Vagina (tissue), 2 donors: ENCODE results near the gene CSNK2A1. TPM values are rescaled to one million over a fixed set of nuclear protein-coding genes. Genes with fewer than 3 reads are reported as not detected.

Source experiments
- DNase-seq, 2 donors: peaks; one replicate each; pipeline ENCODE4 v3.0.0-alpha.2; 2017; ENCODE audit errors: extremely low spot score in 2 of 2
- H3K27ac ChIP-seq: fragments of 200-600 bp; sonication (generic); one replicate; pipeline ENCODE4 v1.5.1; 2019
- H3K27me3 ChIP-seq: fragments of 200-600 bp; sonication (generic); one replicate; pipeline ENCODE4 v1.5.1; 2019
- H3K36me3 ChIP-seq, 2 donors: fragments of 200-600 bp; sonication (generic); one replicate each; pipeline ENCODE4 v1.5.1; 2017 to 2019
- H3K4me1 ChIP-seq: fragments of 200-600 bp; sonication (generic); one replicate; pipeline ENCODE4 v1.5.1; 2019
- H3K4me3 ChIP-seq, 2 donors: fragments of 200-600 bp; sonication (generic); 1 replicate in 1 of 2; 2 replicates in 1 of 2; pipeline ENCODE4 v1.5.1; 2016 to 2019
- H3K9me3 ChIP-seq: fragments of 200-600 bp; sonication (generic); one replicate; pipeline ENCODE4 v1.5.1; 2019
- POLR2A ChIP-seq, 2 donors: fragments of 450-650 bp; IDR thresholded peaks; one replicate each; pipeline ENCODE4 v1.6.1; 2017; ENCODE audit warnings: antibody characterized with exemption in 2 of 2, mild to moderate bottlenecking in 2 of 2, moderate library complexity in 2 of 2
- POLR2AphosphoS5 ChIP-seq, 2 donors: sonication (generic); formaldehyde crosslinking; IDR thresholded peaks; one replicate each; pipeline ENCODE4 v1.9.0; 2017; ENCODE audit warnings: antibody characterized with exemption in 2 of 2, mild to moderate bottlenecking in 2 of 2, low read depth in 1 of 2; ENCODE audit not compliant: insufficient read depth in 1 of 2
- intact Hi-C: fragments of 100-400 bp; cut with DNase I; formaldehyde crosslinking; loops from one replicate; pipeline ENCODE4 v1.15.1; 2023
- total RNA-seq: library from RNA; depleted of rRNA; stranded (reverse); fragments of >200 nt; gene quantifications from one replicate; pipeline ENCODE4 v1.2.3, GENCODE V29; 2016
- TF ChIP-seq, protein P1 (sequence below), 3 experiments: fragments of 450-650 bp in 2 of 3; fragments of 200-600 bp in 1 of 3; sonication (generic) in 1 of 3; IDR thresholded peaks; one replicate each; pipeline ENCODE4 v1.5.1; 2017 to 2019; ENCODE audit warnings: antibody characterized with exemption in 3 of 3, mild to moderate bottlenecking in 2 of 3, moderate library complexity in 2 of 3

The CSNK2A1 gene
- total RNA-seq, 1 donor from 2014 or later = 70.0 TPM

DNA sequence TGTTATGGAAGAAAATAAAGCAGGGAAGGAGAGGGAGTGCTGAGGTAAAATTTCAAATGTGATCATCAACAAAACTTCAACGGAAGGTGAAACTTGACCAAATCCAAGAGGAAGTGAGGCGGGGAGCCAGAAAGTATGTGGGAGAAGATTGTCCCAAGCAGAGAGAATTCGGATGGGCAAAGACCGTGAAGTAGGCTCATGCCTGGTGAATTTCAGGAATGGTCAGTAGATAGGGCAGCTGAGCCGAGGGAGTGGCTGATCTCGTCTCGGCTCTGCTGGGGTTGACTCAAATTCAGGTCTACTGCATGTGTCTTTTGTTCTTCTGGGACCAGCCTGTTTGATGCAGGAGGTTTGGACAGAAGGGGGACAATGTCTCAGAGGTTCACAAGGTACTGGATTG lies 7.0 kb upstream of the CSNK2A1 start:
- no peaks in the 10 kb centered on the region for H3K36me3 ChIP-seq
- no peak for DNase-seq
- H3K27ac ChIP-seq = no peak overlapping the region
- H3K27me3 ChIP-seq = no peaks in the 10 kb centered on the region
- H3K9me3 ChIP-seq = no peaks in the 10 kb centered on the region
- no peaks in the 10 kb centered on the region for H3K4me1 ChIP-seq
- no peak overlapping the region for H3K4me3 ChIP-seq
- intact Hi-C loops = no loop called here
- TF ChIP-seq POLR2A (IDR thresholded peaks at IDR 0.05) = no peak
- TF ChIP-seq, protein P1, sequence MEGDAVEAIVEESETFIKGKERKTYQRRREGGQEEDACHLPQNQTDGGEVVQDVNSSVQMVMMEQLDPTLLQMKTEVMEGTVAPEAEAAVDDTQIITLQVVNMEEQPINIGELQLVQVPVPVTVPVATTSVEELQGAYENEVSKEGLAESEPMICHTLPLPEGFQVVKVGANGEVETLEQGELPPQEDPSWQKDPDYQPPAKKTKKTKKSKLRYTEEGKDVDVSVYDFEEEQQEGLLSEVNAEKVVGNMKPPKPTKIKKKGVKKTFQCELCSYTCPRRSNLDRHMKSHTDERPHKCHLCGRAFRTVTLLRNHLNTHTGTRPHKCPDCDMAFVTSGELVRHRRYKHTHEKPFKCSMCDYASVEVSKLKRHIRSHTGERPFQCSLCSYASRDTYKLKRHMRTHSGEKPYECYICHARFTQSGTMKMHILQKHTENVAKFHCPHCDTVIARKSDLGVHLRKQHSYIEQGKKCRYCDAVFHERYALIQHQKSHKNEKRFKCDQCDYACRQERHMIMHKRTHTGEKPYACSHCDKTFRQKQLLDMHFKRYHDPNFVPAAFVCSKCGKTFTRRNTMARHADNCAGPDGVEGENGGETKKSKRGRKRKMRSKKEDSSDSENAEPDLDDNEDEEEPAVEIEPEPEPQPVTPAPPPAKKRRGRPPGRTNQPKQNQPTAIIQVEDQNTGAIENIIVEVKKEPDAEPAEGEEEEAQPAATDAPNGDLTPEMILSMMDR (IDR thresholded peaks at IDR 0.05) = no peak
- TF ChIP-seq POLR2AphosphoS5 (IDR thresholded peaks at IDR 0.05; ENCODE audit: insufficient read depth in 1 of 2, low read depth in 1 of 2) = no peak

DNA sequence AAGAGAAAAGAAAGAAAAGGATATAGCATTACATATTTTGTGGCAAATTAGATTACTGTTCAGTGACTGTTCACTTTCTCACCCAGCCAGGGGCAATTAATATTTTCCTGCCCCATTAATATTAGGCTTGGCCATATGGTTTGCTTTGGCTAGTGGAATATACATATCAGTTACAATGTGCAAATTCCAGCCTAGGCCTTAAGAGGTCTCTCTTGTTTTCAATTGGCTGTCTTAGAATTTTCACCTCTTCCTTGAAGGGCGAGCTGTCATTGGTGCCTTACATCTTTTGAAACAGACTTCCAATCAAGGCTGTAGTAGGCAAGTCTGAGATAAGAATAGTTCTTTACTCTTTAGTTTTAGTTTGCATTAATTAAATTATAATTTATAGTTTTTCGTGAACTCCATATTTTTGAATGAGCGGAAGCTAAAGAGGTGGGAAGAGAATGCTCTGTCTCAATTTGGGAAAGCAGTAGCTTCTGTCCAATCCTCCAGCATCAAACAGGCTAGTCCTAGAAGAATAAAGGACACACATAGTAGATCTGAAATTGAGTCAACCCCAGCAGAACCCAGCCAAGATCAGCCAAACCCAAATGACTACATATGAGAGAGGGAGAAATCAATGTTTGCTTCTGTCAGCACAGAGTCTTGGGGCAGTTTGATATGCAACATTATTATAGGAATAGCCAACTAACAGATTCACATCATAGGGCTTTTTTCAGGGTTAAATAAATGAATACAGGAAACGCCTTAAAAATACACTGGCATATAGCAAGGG lies 6.3 kb upstream of the CSNK2A1 start:
- Histone ChIP-seq H3K4me1 (no peaks in the 10 kb centered on the region), H3K9me3 (no peaks in the 10 kb centered on the region), H3K4me3 (no peak overlapping the region), H3K27ac (no peak overlapping the region), H3K27me3 (no peaks in the 10 kb centered on the region), H3K36me3 (no peaks in the 10 kb centered on the region)
- no peak for DNase-seq
- TF ChIP-seq POLR2AphosphoS5 (IDR thresholded peaks at IDR 0.05; ENCODE audit: insufficient read depth in 1 of 2, low read depth in 1 of 2) = no peak
- TF ChIP-seq POLR2A (IDR thresholded peaks at IDR 0.05) = no peak
- intact Hi-C loops = no loop called here

DNA sequence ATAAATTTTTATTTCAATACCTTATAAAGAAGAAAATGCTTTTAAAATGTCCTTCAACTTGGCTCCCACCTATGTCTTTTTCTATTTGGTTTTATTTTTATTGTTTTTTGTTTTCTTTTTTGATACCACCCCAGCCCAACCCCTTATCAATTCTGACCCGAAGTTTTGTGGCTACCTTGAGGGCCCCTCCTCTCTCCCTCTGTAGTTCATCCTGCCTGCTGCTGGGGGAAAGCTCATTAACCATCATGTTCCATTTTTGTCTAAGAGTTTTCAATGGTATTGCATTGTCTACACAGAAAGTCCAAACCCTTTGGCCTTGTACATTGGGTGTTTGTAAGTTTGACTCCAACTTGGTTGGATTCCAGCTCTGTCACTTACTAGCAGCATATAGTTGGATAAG lies 5.3 kb upstream of the CSNK2A1 start:
- intact Hi-C loops = no loop called here
- DNase-seq = no peak
- Histone ChIP-seq H3K27ac (no peak overlapping the region), H3K27me3 (no peaks in the 10 kb centered on the region), H3K9me3 (no peaks in the 10 kb centered on the region), H3K4me3 (no peak overlapping the region), H3K36me3 (no peaks in the 10 kb centered on the region), H3K4me1 (peaks cover 5% of the 10 kb centered on the region)
- TF ChIP-seq POLR2AphosphoS5 (IDR thresholded peaks at IDR 0.05; ENCODE audit: insufficient read depth in 1 of 2, low read depth in 1 of 2) = no peak
- TF ChIP-seq, protein P1 (IDR thresholded peaks at IDR 0.05) = no peak
- no peak for TF ChIP-seq POLR2A (IDR thresholded peaks at IDR 0.05)

DNA sequence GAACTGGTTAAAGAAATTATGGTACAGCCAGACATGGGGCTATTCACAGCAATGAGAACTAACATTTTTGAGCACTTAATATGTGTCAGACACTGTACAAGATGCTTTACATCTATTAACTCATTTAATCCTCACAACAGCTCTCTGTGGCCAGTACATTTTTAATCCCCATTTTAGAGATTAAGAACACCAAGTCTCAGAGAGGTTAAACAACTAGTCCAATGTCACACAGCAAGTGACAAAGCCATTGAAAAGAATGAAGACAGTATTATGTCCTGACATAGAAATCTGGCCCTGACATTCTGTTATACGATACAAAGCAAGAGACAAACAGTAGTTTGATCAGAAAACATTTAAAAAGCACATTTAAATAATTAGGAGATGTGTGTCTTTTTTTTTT lies 3.8 kb upstream of the CSNK2A1 start:
- Histone ChIP-seq H3K27me3 (no peaks in the 10 kb centered on the region), H3K4me1 (peaks cover 13% of the 10 kb centered on the region), H3K4me3 (no peak overlapping the region), H3K27ac (no peak overlapping the region), H3K36me3 (no peaks in the 10 kb centered on the region), H3K9me3 (no peaks in the 10 kb centered on the region)
- no peak for DNase-seq
- no peak for TF ChIP-seq POLR2A (IDR thresholded peaks at IDR 0.05)
- TF ChIP-seq, protein P1 (IDR thresholded peaks at IDR 0.05) = no peak
- no peak for TF ChIP-seq POLR2AphosphoS5 (IDR thresholded peaks at IDR 0.05; ENCODE audit: insufficient read depth in 1 of 2, low read depth in 1 of 2)
- intact Hi-C loops = no loop called here

DNA sequence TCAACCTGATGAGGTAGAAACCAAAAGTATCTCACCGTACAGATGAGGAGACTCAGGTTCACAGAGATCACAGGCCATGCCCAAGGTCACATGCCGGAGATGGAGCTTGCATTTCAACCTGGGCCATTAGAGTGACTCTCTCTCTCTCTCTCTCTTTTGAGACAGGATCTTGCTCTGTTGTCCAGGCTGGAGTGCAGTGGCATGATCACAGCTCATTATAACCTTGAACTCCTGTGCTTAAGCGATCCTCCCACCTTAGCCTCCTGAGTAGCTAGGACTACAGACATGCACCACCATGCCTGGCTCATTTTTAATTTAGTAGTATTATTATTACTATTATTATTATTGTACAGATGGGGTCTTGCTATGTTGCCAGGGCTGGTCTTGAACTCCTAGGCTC lies 2.8 kb upstream of the CSNK2A1 start:
- Histone ChIP-seq H3K4me1 (peaks cover 23% of the 10 kb centered on the region), H3K9me3 (no peaks in the 10 kb centered on the region), H3K4me3 (no peak overlapping the region), H3K27me3 (no peaks in the 10 kb centered on the region), H3K27ac (no peak overlapping the region), H3K36me3 (no peaks in the 10 kb centered on the region)
- TF ChIP-seq, protein P1 (IDR thresholded peaks at IDR 0.05) = no peak
- TF ChIP-seq POLR2A (IDR thresholded peaks at IDR 0.05) = no peak
- intact Hi-C loops = no loop called here
- DNase-seq = no peak
